Prostate gland (tissue), 2 donors: Measurements from ENCODE around the gene INTS1.

Source experiments
- POLR2A ChIP-seq: fragments of 450-650 bp; IDR thresholded peaks from one replicate; pipeline ENCODE4 v1.6.1; 2016; ENCODE audit warnings: antibody characterized with exemption, mild to moderate bottlenecking
- TF ChIP-seq, protein P1 (sequence below), 4 experiments: fragments of 200-600 bp in 2 of 4; fragments of 450-650 bp in 2 of 4; sonication (generic) in 2 of 4; IDR thresholded peaks; 1 replicate in 3 of 4; 2 replicates in 1 of 4; pipeline ENCODE4 v1.5.1; 2016 to 2019; ENCODE audit warnings: antibody characterized with exemption in 4 of 4, mild to moderate bottlenecking in 2 of 4, moderate library complexity in 2 of 4

GRCh38 chr7:1423264-1423811, 80.9 kb downstream of the INTS1 start:
- TF ChIP-seq, protein P1, sequence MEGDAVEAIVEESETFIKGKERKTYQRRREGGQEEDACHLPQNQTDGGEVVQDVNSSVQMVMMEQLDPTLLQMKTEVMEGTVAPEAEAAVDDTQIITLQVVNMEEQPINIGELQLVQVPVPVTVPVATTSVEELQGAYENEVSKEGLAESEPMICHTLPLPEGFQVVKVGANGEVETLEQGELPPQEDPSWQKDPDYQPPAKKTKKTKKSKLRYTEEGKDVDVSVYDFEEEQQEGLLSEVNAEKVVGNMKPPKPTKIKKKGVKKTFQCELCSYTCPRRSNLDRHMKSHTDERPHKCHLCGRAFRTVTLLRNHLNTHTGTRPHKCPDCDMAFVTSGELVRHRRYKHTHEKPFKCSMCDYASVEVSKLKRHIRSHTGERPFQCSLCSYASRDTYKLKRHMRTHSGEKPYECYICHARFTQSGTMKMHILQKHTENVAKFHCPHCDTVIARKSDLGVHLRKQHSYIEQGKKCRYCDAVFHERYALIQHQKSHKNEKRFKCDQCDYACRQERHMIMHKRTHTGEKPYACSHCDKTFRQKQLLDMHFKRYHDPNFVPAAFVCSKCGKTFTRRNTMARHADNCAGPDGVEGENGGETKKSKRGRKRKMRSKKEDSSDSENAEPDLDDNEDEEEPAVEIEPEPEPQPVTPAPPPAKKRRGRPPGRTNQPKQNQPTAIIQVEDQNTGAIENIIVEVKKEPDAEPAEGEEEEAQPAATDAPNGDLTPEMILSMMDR (IDR thresholded peaks at IDR 0.05): no peak
- no peak for TF ChIP-seq POLR2A
